IPS-18c (cell line): ENCODE data around the gene PCGF3.

Experiments
- H3K4me3 ChIP-seq: 2 replicates; pipeline ENCODE4 v1.7.0; 2013; ENCODE audit warnings: low read depth, mild to moderate bottlenecking, low read length, moderate library complexity; ENCODE audit not compliant: insufficient read depth
- H3K9me3 ChIP-seq: one replicate; pipeline ENCODE4 v1.6.1; 2013; ENCODE audit warnings: mild to moderate bottlenecking, low read length, moderate library complexity; ENCODE audit not compliant: control insufficient read depth, insufficient read depth

PCGF3 gene

DNA sequence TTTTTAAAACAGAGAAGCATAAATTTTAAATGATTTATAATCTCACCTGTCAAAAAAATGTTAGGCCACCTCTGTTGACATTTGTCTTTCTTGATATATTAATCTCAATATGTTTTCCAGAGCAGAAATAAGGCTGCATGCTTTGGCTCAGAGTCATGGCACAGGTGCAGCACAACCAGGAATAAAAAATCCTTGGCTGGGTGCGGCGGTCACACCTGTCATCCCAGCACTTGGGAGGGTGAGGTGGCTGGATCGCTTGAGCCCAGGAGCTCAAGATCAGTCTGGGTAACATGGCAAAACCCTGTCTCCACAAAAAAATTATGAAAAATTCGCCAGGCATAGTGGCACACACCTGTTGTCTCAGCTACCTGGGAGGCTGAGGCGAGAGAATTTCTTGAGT, 102.2 kb downstream of the PCGF3 start:
- Histone ChIP-seq H3K4me3 (no peak overlapping the region), H3K9me3 (no peaks in the 10 kb centered on the region)

DNA sequence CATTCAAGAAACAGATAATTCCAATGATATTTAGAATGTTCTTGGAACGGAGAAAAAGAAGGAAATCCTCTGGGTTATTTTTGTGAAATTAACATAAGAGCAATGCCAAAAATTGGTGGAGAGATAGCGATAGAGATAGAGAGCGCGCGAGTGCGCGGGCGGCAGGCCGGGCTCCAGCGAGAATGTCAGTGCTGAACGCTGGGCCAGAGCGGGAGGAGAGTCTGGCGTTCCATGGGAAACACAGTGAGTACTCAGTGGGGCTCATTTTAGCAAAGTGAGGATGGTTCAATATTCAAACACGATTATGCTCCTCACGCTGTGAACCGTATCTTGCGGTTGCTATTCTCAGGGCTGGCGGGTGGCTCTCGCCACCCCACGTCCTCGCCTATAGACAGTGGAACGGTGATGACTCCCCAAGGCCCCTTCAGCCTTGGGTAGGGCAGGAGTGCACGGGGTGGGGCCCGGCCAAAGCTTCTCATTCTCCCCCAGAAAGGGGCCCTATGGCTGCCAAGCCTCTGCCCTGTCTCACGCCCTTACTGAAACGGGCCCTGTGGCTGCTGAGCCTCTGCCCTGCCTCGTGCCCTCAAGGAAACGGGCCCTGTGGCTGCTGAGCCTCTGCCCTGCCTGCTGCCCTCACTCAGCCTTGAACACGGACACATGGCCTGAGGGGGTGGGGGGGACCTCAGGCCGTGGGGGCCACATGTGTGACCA, 103.4 kb downstream of the PCGF3 start:
- H3K4me3 ChIP-seq = no peak overlapping the region

DNA sequence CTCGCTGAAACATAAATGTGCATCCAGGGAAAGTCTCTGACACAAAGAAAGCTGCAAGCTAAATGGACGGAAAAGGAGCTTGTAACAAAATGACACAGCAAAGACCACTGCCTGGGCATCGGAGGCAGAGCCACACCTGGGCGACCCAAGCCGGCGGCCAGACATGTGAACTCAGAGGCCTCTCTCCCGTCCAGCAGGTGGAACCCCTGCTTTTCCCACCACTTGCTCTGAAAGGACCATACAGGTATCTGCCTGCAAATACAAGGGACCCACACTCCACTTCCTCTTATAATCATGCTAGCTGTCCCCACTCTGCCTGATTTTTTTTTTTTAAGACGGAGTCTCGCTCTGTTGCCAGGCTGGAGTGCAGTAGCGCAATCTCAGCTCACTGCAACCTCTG, 108.3 kb downstream of the PCGF3 start:
- Histone ChIP-seq H3K4me3 (no peak overlapping the region), H3K9me3 (peaks cover 2% of the 10 kb centered on the region)

More for the DNA sequence above, 103.4 kb downstream of the PCGF3 start:
- peaks cover 2% of the 10 kb centered on the region for H3K9me3 ChIP-seq

DNA sequence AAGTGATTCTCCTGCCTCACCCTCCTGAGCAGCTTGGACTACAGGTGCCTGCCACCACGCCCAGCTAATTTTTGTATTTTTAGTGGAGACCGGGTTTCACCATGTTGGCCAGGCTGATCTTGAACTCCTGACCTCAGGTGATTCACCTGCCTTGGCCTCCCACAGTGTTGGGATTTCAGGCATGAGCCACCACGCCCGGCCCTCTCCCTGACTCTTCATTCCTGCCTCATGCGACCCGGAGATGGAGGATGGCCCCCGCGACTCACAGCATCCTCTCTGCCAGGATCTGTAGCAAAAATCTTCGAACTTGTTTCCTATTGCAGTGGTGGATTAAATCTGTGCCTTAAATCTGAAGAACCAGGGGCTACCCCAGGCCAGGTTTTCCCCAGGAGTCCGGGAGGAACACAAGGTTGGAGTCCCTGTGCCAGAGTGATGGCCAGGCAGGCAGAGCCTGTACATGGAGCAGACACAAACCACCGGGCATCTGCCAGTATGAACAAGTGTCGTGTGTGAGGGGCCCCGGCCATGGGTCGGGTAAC, 108.7 kb downstream of the PCGF3 start:
- Histone ChIP-seq H3K4me3 (no peak overlapping the region), H3K9me3 (peaks cover 2% of the 10 kb centered on the region)

DNA sequence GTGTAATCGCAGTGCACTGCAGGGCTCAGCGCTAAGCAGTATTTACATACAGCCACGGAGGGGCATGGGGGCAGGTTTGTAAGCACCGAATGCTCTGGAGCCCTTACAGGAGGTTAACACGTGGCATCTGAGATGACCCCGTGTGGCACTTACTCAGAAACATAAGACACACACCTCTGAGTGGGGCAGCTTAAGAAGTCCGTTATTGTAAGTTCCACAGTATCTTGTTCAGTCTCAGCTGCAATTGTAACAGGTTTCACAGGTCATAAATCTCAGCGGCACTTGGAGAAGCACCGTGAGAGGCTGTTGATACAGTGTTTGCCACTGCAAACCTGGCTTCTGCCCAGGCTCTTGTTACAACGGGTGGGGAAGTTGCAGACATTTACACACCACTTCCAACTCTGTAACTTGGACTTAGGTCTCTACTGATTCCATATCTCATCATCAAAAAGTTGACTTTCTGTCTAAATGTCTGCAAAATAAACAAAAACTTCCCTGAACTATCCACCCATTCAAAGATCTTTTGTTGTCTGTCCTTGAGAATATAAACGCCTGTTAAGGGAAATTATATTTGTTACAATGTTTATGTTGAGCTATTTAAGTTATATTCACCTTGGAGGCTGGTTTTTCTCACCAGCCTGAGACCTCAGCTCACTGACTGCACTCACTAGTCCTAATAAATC, 110.0 kb downstream of the PCGF3 start:
- Histone ChIP-seq H3K9me3 (peaks cover 2% of the 10 kb centered on the region), H3K4me3 (no peak overlapping the region)

DNA sequence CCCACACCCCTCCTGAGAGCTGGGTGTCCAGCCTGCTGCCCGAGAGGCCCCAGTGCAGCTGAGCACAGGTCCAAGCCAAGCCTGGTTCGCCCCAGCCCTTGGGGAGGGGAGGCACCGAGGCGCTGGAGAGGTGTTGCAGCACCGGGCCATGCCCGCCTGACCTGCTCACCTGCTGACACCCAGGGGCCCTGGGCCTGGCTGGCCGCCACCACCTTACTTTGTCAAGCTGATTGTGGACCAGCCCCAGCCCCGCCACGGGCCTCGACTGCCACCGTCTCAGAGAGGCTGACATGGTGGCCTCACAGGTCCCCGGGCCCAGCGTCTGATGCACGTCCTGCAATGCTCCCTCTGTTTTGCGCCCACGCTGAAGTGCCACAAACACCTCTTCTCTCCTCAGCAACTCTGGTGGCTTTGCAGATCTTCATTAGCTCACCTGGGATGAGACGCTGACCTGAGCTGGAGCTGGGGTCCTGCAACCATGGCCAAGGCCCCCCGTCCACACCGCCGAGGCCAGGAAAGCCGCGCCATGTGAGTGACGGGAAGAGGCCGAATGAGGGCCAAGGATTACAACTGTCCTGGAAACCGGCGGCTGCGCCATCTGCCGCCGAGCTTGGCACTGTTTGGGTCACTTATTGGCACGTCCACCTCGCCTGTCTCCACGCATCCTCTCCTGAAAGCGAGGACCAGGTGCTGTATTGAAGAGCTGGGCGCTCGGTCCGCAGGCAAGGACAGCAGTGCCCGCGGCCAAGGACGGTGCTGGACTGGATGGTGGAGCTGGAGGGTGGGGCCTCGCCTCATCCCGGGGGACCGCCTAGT, 112.7 kb downstream of the PCGF3 start:
- H3K9me3 ChIP-seq = peaks cover 2% of the 10 kb centered on the region
- H3K4me3 ChIP-seq = no peak overlapping the region

DNA sequence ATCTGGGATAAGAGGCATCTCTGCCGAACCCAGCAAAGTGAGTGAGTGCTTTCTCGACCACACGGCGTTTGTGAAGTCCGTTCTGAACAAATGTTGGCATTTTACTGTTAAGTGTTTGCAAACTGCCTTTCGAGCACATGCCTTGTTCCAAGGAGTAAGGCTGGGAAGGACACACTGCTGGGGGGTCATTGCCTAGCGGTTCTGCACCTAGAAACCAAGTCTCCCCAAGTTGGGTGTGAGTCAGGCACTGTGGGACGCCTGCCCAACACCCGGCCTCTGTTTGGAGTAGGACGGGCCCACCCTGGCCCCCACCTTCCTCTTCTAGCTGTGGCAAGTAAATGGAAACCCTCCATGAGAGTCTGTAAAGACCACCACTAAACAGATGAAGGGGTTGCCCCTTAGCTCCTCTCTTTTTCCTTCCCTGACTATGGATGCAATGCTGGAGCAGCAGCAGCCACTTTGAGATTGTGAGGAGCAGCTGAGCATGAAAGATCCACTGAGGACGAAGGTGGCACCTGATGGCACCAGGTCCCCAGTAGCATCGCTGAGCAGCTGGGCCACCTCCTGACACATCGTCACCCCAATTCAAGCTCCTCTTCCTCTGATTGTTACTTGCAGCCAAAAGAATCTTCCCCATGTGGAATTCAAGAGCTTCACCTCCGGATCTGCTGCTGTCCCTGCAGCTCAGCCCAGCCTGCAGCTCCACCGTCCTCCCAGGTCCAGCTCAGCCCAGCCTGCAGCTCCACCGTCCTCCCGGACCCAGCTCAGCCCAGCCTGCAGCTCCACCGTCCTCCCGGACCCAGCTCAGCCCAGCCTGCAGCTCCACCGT, 114.0 kb downstream of the PCGF3 start:
- H3K4me3 ChIP-seq = no peak overlapping the region
- no peaks in the 10 kb centered on the region for H3K9me3 ChIP-seq
